ENCODE results near the gene EEF2K.

EEF2K gene

GRCh38 chr16:22181426-22181825, 24.7 kb upstream of the EEF2K start:
- Histone ChIP-seq H3K9me3 (ENCODE audit: control insufficient read depth, insufficient read depth, low read length) (no peaks in the 10 kb centered on the region), H3K27me3 (ENCODE audit: control insufficient read depth, insufficient read depth, low read length) (no peaks in the 10 kb centered on the region), H3K4me3 (ENCODE audit: low read depth, low read length) (no peak overlapping the region), H3K36me3 (ENCODE audit: control insufficient read depth, insufficient read depth, low read length) (no peaks in the 10 kb centered on the region), H3K4me1 (ENCODE audit: control insufficient read depth, insufficient read depth, low read length) (peaks cover 4% of the 10 kb centered on the region), H3K9ac (ENCODE audit: low read depth, low read length) (no peak overlapping the region)

DNA sequence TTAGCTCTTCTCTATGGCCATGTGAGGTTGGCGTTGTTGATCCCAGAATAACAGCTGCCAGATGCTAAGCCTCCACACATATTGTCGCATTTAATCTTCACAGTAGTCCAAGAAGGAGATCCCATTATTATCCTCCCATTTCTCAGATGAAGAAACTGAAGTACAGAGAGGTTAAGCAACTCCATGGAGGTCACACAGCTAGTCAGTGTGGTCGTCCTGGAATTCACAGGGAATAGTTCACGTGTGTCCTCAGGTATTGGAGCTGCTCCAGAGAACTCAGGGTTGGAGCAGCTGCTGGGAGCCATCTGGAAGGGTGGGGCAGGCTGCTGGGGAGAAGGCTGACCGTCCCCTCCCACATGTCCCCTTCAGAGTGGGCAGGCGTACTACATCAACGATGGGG, 24.2 kb upstream of the EEF2K start:
- H3K9me3 ChIP-seq (ENCODE audit: control insufficient read depth, insufficient read depth, low read length) = no peaks in the 10 kb centered on the region
- no peaks in the 10 kb centered on the region for H3K36me3 ChIP-seq (ENCODE audit: control insufficient read depth, insufficient read depth, low read length)
- H3K9ac ChIP-seq (ENCODE audit: low read depth, low read length) = no peak overlapping the region
- H3K4me3 ChIP-seq (ENCODE audit: low read depth, low read length) = no peak overlapping the region
- H3K4me1 ChIP-seq (ENCODE audit: control insufficient read depth, insufficient read depth, low read length) = peaks cover 4% of the 10 kb centered on the region
- no peaks in the 10 kb centered on the region for H3K27me3 ChIP-seq (ENCODE audit: control insufficient read depth, insufficient read depth, low read length)

DNA sequence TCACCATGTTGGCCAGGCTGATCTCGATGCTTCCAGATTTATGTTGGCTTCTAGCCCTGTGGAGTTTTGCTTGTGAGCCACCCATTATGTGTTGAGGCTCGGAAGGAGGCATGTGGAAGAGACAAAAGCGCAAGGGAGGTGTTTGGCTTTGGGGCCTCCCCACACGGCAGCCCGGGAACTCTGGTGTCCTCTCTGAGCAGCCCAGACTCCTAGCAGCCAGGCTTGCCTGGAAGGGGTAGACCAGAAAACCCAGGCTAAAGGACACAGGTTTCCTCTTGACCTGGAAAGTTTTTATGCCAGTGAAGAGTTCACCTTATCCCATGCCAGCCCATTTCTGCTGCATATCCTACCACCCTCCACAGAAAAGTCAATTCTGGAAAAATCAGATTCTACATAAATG, 22.7 kb upstream of the EEF2K start:
- peaks cover 6% of the 10 kb centered on the region for H3K4me1 ChIP-seq (ENCODE audit: control insufficient read depth, insufficient read depth, low read length)
- no peak overlapping the region for H3K9ac ChIP-seq (ENCODE audit: low read depth, low read length)
- H3K9me3 ChIP-seq (ENCODE audit: control insufficient read depth, insufficient read depth, low read length) = no peaks in the 10 kb centered on the region
- no peaks in the 10 kb centered on the region for H3K36me3 ChIP-seq (ENCODE audit: control insufficient read depth, insufficient read depth, low read length)
- H3K27me3 ChIP-seq (ENCODE audit: control insufficient read depth, insufficient read depth, low read length) = no peaks in the 10 kb centered on the region
- no peak overlapping the region for H3K4me3 ChIP-seq (ENCODE audit: low read depth, low read length)

DNA sequence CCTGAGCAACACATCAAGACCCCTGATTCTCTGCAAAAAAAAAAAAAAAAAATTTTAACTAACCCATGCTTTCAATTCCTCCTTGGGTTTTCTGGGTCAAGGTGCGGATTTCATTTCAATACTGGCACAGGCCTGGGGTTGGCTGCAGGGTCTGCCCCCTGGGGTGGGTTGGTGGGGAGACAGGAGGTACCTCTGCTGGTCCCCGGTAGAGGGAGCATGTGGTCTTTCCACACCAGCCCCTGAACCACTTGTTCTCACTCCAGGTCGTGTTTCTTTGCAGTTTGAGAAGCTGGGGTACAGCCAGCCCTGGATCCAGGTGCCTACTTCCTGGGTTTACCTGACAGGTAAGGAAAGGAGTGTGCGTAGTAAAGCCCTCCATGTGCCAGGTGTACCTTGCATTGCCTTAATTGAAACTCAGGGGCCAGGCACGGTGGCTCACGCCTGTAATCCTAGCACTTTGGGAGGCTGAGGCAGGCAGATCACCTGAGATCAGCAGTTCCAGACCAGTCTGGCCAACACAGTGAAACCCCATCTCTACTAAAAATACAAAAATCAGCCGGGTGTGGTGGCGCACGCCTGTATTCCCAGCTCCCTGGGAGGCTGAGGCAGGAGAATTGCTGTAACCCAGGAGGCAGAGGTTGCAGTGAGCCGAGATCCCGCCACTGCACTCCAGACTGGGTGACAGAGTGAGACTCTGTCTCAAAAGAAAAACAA, 22.0 kb upstream of the EEF2K start:
- Histone ChIP-seq H3K27me3 (ENCODE audit: control insufficient read depth, insufficient read depth, low read length) (peaks cover 4% of the 10 kb centered on the region), H3K4me1 (ENCODE audit: control insufficient read depth, insufficient read depth, low read length) (peaks cover 11% of the 10 kb centered on the region), H3K9ac (ENCODE audit: low read depth, low read length) (no peak overlapping the region), H3K9me3 (ENCODE audit: control insufficient read depth, insufficient read depth, low read length) (no peaks in the 10 kb centered on the region), H3K4me3 (ENCODE audit: low read depth, low read length) (no peak overlapping the region), H3K36me3 (ENCODE audit: control insufficient read depth, insufficient read depth, low read length) (no peaks in the 10 kb centered on the region)

- no peak overlapping the region for H3K4me3 ChIP-seq (ENCODE audit: low read depth, low read length)
Measured at GRCh38 chr16:22184615-22184968, 21.5 kb upstream of the EEF2K start.

GRCh38 chr16:22186517-22186916, 19.6 kb upstream of the EEF2K start:
- Histone ChIP-seq H3K36me3 (ENCODE audit: control insufficient read depth, insufficient read depth, low read length) (no peaks in the 10 kb centered on the region), H3K4me3 (ENCODE audit: low read depth, low read length) (no peak overlapping the region), H3K9me3 (ENCODE audit: control insufficient read depth, insufficient read depth, low read length) (no peaks in the 10 kb centered on the region), H3K4me1 (ENCODE audit: control insufficient read depth, insufficient read depth, low read length) (peaks cover 17% of the 10 kb centered on the region), H3K27me3 (ENCODE audit: control insufficient read depth, insufficient read depth, low read length) (peaks cover 8% of the 10 kb centered on the region), H3K9ac (ENCODE audit: low read depth, low read length) (no peak overlapping the region)

More at GRCh38 chr16:22184615-22184968, 21.5 kb upstream of the EEF2K start:
- Histone ChIP-seq H3K4me1 (ENCODE audit: control insufficient read depth, insufficient read depth, low read length) (peaks cover 17% of the 10 kb centered on the region), H3K36me3 (ENCODE audit: control insufficient read depth, insufficient read depth, low read length) (no peaks in the 10 kb centered on the region), H3K9me3 (ENCODE audit: control insufficient read depth, insufficient read depth, low read length) (no peaks in the 10 kb centered on the region), H3K27me3 (ENCODE audit: control insufficient read depth, insufficient read depth, low read length) (peaks cover 8% of the 10 kb centered on the region), H3K9ac (ENCODE audit: low read depth, low read length) (no peak overlapping the region)

- peaks cover 8% of the 10 kb centered on the region for H3K27me3 ChIP-seq (ENCODE audit: control insufficient read depth, insufficient read depth, low read length)
- H3K4me1 ChIP-seq (ENCODE audit: control insufficient read depth, insufficient read depth, low read length) = peaks cover 17% of the 10 kb centered on the region
- no peaks in the 10 kb centered on the region for H3K9me3 ChIP-seq (ENCODE audit: control insufficient read depth, insufficient read depth, low read length)
- no peaks in the 10 kb centered on the region for H3K36me3 ChIP-seq (ENCODE audit: control insufficient read depth, insufficient read depth, low read length)
- H3K4me3 ChIP-seq (ENCODE audit: low read depth, low read length) = no peak overlapping the region
- H3K9ac ChIP-seq (ENCODE audit: low read depth, low read length) = no peak overlapping the region
Measured at GRCh38 chr16:22188267-22188594, 17.8 kb upstream of the EEF2K start.

DNA sequence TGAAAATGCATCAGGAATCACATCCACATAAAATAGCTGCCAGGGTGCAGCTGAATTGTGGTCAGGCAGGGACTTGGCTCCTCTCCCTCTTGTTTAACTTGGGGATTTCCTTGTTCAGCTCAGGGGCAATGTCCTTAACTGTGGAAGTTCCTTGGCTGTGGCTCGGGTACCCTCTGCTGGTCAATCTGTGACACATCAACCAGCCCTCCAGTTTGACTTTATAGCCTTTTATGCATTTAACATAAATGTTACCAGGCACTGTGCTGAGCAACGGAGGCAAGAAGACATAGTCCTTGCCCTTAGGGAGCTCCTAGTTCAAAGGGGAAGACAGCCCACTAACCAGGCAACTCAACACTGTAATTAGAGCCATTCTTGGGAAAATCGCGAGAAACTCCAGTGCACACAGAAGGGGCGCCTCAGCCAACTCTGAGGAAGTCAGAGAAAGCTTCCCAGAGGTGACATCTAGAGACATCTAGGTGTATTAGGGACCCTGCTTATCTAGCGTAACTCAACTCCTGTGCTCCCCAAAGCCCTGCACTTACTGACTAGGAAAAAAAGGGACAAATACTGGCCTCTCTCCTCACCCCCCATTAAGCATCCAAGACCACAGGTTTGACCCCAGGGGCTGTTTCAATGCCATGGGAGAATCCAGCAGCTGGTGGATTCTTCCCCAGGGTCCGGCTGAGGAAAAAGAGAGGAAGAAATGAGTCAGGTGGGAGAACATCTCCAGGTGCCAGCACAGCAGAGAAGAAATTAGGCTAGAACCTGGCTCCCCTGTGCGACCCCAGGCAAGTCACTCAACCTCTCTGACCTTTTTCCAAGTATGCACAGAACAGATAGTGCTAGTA, 17.3 kb upstream of the EEF2K start:
- Histone ChIP-seq H3K4me1 (ENCODE audit: control insufficient read depth, insufficient read depth, low read length) (peaks cover 17% of the 10 kb centered on the region), H3K9ac (ENCODE audit: low read depth, low read length) (no peak overlapping the region), H3K36me3 (ENCODE audit: control insufficient read depth, insufficient read depth, low read length) (no peaks in the 10 kb centered on the region), H3K9me3 (ENCODE audit: control insufficient read depth, insufficient read depth, low read length) (no peaks in the 10 kb centered on the region), H3K4me3 (ENCODE audit: low read depth, low read length) (peak overlapping the region; percentile 72), H3K27me3 (ENCODE audit: control insufficient read depth, insufficient read depth, low read length) (peaks cover 8% of the 10 kb centered on the region)

GRCh38 chr16:22189473-22190080, 16.5 kb upstream of the EEF2K start:
- H3K4me1 ChIP-seq (ENCODE audit: control insufficient read depth, insufficient read depth, low read length) = peaks cover 17% of the 10 kb centered on the region

GRCh38 chr16:22190081-22190775, 15.8 kb upstream of the EEF2K start:
- Histone ChIP-seq H3K27me3 (ENCODE audit: control insufficient read depth, insufficient read depth, low read length) (peaks cover 8% of the 10 kb centered on the region), H3K4me3 (ENCODE audit: low read depth, low read length) (peak overlapping the region; percentile 72), H3K9ac (ENCODE audit: low read depth, low read length) (peak overlapping the region; percentile 48), H3K36me3 (ENCODE audit: control insufficient read depth, insufficient read depth, low read length) (no peaks in the 10 kb centered on the region), H3K9me3 (ENCODE audit: control insufficient read depth, insufficient read depth, low read length) (no peaks in the 10 kb centered on the region), H3K4me1 (ENCODE audit: control insufficient read depth, insufficient read depth, low read length) (peaks cover 15% of the 10 kb centered on the region)

More at GRCh38 chr16:22189473-22190080, 16.5 kb upstream of the EEF2K start:
- Histone ChIP-seq H3K4me3 (ENCODE audit: low read depth, low read length) (peak overlapping the region; percentile 72), H3K9ac (ENCODE audit: low read depth, low read length) (peak overlapping the region; percentile 48), H3K36me3 (ENCODE audit: control insufficient read depth, insufficient read depth, low read length) (no peaks in the 10 kb centered on the region), H3K9me3 (ENCODE audit: control insufficient read depth, insufficient read depth, low read length) (no peaks in the 10 kb centered on the region), H3K27me3 (ENCODE audit: control insufficient read depth, insufficient read depth, low read length) (peaks cover 8% of the 10 kb centered on the region)

DNA sequence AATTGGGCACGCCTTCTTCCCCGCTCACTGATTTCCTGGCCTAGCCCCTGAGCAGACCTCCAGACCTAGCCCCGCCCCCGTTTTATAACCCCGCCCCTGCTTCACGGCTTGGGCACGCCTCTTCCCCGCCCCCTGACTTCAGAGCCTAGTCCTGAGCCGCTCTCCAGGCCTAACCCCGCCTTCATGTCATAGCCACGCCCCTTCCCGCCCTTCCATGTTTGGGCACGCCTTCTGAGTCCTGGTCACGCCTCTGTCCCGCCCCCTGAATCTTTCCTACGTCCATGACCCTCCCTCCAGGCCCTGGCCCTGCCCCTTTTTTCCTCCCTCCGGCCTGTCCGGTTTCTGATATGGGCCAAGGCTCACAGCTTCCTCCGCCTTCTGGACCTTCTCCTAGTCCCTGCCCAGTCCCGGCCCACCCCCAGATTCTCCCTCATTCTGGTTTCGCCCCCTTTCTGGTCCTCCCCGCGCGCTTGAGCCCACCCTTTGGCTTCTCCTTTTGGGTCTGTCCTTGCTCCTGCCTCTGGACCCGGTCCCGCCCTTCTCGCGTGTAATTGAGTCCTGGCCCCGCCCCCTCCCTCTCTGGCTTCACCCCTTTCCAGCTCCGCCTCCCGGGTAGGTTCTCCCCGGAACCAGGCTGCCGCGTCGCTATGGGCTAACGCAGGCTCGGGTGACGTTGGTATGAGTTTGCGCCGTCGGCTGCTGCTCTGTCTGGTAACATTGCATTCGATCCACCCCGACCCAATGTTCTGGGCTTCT, 15.1 kb upstream of the EEF2K start:
- H3K27me3 ChIP-seq (ENCODE audit: control insufficient read depth, insufficient read depth, low read length) = peaks cover 8% of the 10 kb centered on the region
- peak overlapping the region; percentile 67 for H3K9ac ChIP-seq (ENCODE audit: low read depth, low read length)
- no peaks in the 10 kb centered on the region for H3K9me3 ChIP-seq (ENCODE audit: control insufficient read depth, insufficient read depth, low read length)
- peak overlapping the region; percentile 77 for H3K4me3 ChIP-seq (ENCODE audit: low read depth, low read length)
- H3K4me1 ChIP-seq (ENCODE audit: control insufficient read depth, insufficient read depth, low read length) = peaks cover 18% of the 10 kb centered on the region
- no peaks in the 10 kb centered on the region for H3K36me3 ChIP-seq (ENCODE audit: control insufficient read depth, insufficient read depth, low read length)

Data from iPS-15b (cell line).